HEK293 (cell line): ENCODE data around the gene HHIP.

ENCODE experiments used
- CTCF ChIA-PET: fragments of 350-600 bp; formaldehyde crosslinking; extraction: SDS; loops from one replicate; lab custom pipeline; 2021; ENCODE audit warnings: antibody characterized with exemption; lab: Yijun Ruan, JAX
- POLR2A ChIA-PET: fragments of 300-600 bp; formaldehyde crosslinking; extraction: SDS; loops from one replicate; lab custom pipeline; 2020; ENCODE audit warnings: antibody characterized with exemption, inconsistent platforms; lab: Yijun Ruan, JAX
- H3K27ac ChIP-seq: fragments of 200-500 bp; sonication (Bioruptor generic); 2 replicates; pipeline ENCODE4 v1.5.1; 2014; ENCODE audit warnings: low read depth, low read length, control low read depth, inconsistent platforms; ENCODE audit errors: extremely low read depth
- H3K36me3 ChIP-seq, 2 experiments: fragments of 200-500 bp in 1 of 2; sonication (Bioruptor generic) in 1 of 2; 1 replicate in 1 of 2; 2 replicates in 1 of 2; pipeline ENCODE4 v1.5.1; 2014 to 2017; ENCODE audit warnings: inconsistent platforms in 2 of 2, low read length in 2 of 2; ENCODE audit not compliant: control insufficient read depth in 2 of 2, insufficient read depth in 1 of 2
- H3K4me1 ChIP-seq: fragments of 200-500 bp; sonication (Bioruptor generic); 2 replicates; pipeline ENCODE4 v1.5.1; 2014; ENCODE audit warnings: mild to moderate bottlenecking, low read length, inconsistent platforms; ENCODE audit not compliant: control insufficient read depth, insufficient read depth
- H3K4me3 ChIP-seq: 2 replicates; pipeline ENCODE4 v1.5.1; 2011; ENCODE audit warnings: low read depth, mild to moderate bottlenecking, control low read depth, low read length, moderate library complexity
- H3K9me3 ChIP-seq: fragments of 200-500 bp; sonication (Bioruptor generic); 2 replicates; pipeline ENCODE4 v1.5.1; 2014; ENCODE audit warnings: low read depth, low read length, inconsistent platforms; ENCODE audit not compliant: control insufficient read depth, insufficient read depth
- ELK4 ChIP-seq: IDR thresholded peaks from 2 replicates; pipeline ENCODE4 v1.6.1; 2011; ENCODE audit warnings: mild to moderate bottlenecking, low read depth, low read length, borderline replicate concordance
- PRDM4 ChIP-seq: fragments of 450-650 bp; formaldehyde crosslinking; IDR thresholded peaks from 2 replicates; pipeline ENCODE4 v1.5.1; 2017; ENCODE audit warnings: missing biosample characterization, missing genetic modification characterization
- PRDM6 ChIP-seq: fragments of 450-650 bp; formaldehyde crosslinking; IDR thresholded peaks from 2 replicates; pipeline ENCODE4 v1.5.1; 2017; ENCODE audit warnings: missing biosample characterization, missing genetic modification characterization
- WT1 ChIP-seq: fragments of 450-650 bp; formaldehyde crosslinking; IDR thresholded peaks from 2 replicates; pipeline ENCODE4 v1.5.1; 2016; ENCODE audit warnings: missing biosample characterization, missing genetic modification characterization
- ZBTB6 ChIP-seq: fragments of 450-650 bp; formaldehyde crosslinking; IDR thresholded peaks from 2 replicates; pipeline ENCODE4 v1.5.1; 2017; ENCODE audit warnings: missing biosample characterization, missing genetic modification characterization
- ZFP41 ChIP-seq: fragments of 450-650 bp; formaldehyde crosslinking; IDR thresholded peaks from 2 replicates; pipeline ENCODE4 v1.5.1; 2016; ENCODE audit warnings: missing biosample characterization, missing genetic modification characterization, borderline replicate concordance
- ZNF140 ChIP-seq: fragments of 450-650 bp; formaldehyde crosslinking; IDR thresholded peaks from 2 replicates; pipeline ENCODE4 v1.5.1; 2016; ENCODE audit warnings: missing biosample characterization, missing genetic modification characterization
- ZNF311 ChIP-seq: fragments of 450-650 bp; formaldehyde crosslinking; IDR thresholded peaks from 2 replicates; pipeline ENCODE4 v1.5.1; 2017; ENCODE audit warnings: missing biosample characterization, missing genetic modification characterization, borderline replicate concordance
- ZNF362 ChIP-seq: fragments of 450-650 bp; formaldehyde crosslinking; IDR thresholded peaks from 2 replicates; pipeline ENCODE4 v1.5.1; 2016; ENCODE audit warnings: missing biosample characterization, missing genetic modification characterization
- ZNF394 ChIP-seq: fragments of 450-650 bp; formaldehyde crosslinking; IDR thresholded peaks from 2 replicates; pipeline ENCODE4 v1.5.1; 2016; ENCODE audit warnings: missing biosample characterization, missing genetic modification characterization, mild to moderate bottlenecking, moderate library complexity, borderline replicate concordance
- ZNF404 ChIP-seq: fragments of 450-650 bp; formaldehyde crosslinking; IDR thresholded peaks from 2 replicates; pipeline ENCODE4 v1.5.1; 2017; ENCODE audit warnings: missing biosample characterization, missing genetic modification characterization
- ZNF416 ChIP-seq: fragments of 450-650 bp; formaldehyde crosslinking; IDR thresholded peaks from 2 replicates; pipeline ENCODE4 v1.5.1; 2016; ENCODE audit warnings: missing biosample characterization, missing genetic modification characterization
- ZNF426 ChIP-seq: fragments of 450-650 bp; formaldehyde crosslinking; IDR thresholded peaks from 2 replicates; pipeline ENCODE4 v1.5.1; 2017; ENCODE audit warnings: missing biosample characterization, missing genetic modification characterization, mild to moderate bottlenecking, inconsistent platforms, moderate library complexity
- ZNF518A ChIP-seq: fragments of 450-650 bp; formaldehyde crosslinking; conservative IDR thresholded peaks from 2 replicates; pipeline ENCODE4 v1.5.1; 2016; ENCODE audit warnings: low read depth, missing biosample characterization, missing genetic modification characterization
- ZNF626 ChIP-seq: fragments of 450-650 bp; sonication (Bioruptor Pico); formaldehyde crosslinking; IDR thresholded peaks from 2 replicates; pipeline ENCODE4 v1.5.1; 2018; ENCODE audit warnings: missing biosample characterization, missing genetic modification characterization, inconsistent platforms
- ZNF837 ChIP-seq: fragments of 450-650 bp; formaldehyde crosslinking; IDR thresholded peaks from 2 replicates; pipeline ENCODE4 v1.5.1; 2016; ENCODE audit warnings: missing biosample characterization, missing genetic modification characterization
- ZNF843 ChIP-seq: fragments of 450-650 bp; formaldehyde crosslinking; IDR thresholded peaks from 2 replicates; pipeline ENCODE4 v1.5.1; 2016; ENCODE audit warnings: missing biosample characterization, missing genetic modification characterization
- ZXDB ChIP-seq: fragments of 450-650 bp; formaldehyde crosslinking; IDR thresholded peaks from 2 replicates; pipeline ENCODE4 v1.5.1; 2016; ENCODE audit warnings: missing biosample characterization, missing genetic modification characterization

The HHIP gene

GRCh38 chr4:144658015-144658567 lies 12.1 kb downstream of the HHIP start (continued):
- TF ChIP-seq ZNF518A (peak; percentile 64; the same call in 1 of the 2 replicates), ZNF140 (tag by site-specific recombination) (peak; percentile 23; the same call in 1 of the 2 replicates), ZBTB6 (tag by site-specific recombination) (no peak), ZNF394 (tag by site-specific recombination) (peak; percentile 54; the same call in 1 of the 2 replicates), ZNF426 (tag by site-specific recombination) (peak; percentile 40), ZNF404 (tag by site-specific recombination) (no peak)

- no peaks in the 10 kb centered on the region for H3K9me3 ChIP-seq
- H3K4me1 ChIP-seq, result no peaks in the 10 kb centered on the region
- ChIA-PET CTCF (no interaction called here), POLR2A (no interaction called here)
- H3K4me3 ChIP-seq, result no peak overlapping the region
- H3K27ac ChIP-seq, result no peak overlapping the region
- TF ChIP-seq PRDM6 (tag by site-specific recombination) (peak; percentile 90), ZNF843 (tag by site-specific recombination) (no peak)
- no peaks in the 10 kb centered on the region for H3K36me3 ChIP-seq
These were observed 12.9 kb downstream of the HHIP start for GRCh38 chr4:144658903-144659302.

- H3K9me3 ChIP-seq, result no peaks in the 10 kb centered on the region
- H3K4me3 ChIP-seq, result no peak overlapping the region
- ChIA-PET POLR2A (no interaction called here), CTCF (no interaction called here)
- no peaks in the 10 kb centered on the region for H3K36me3 ChIP-seq
- H3K27ac ChIP-seq, result no peak overlapping the region
- H3K4me1 ChIP-seq, result no peaks in the 10 kb centered on the region
- TF ChIP-seq ZFP41 (tag by site-specific recombination) (no peak), ELK4 (no peak), ZNF362 (tag by site-specific recombination) (no peak), ZNF626 (no peak), ZNF837 (no peak), ZXDB (tag by site-specific recombination) (no peak), ZNF416 (tag by site-specific recombination) (no peak), WT1 (tag by site-specific recombination) (no peak), ZNF311 (no peak), PRDM4 (tag by site-specific recombination) (no peak)
These were observed 13.5 kb downstream of the HHIP start for GRCh38 chr4:144659447-144659846.
